Measurements from ENCODE around the gene USP15. TPM values are rescaled to one million over a fixed set of nuclear protein-coding genes. Genes with fewer than 3 reads are reported as not detected.

USP15 gene
- total and polyA plus RNA-seq, 2 of the 8 experiments (the other 6 are each of a cell fraction or from before 2014, with no cell fraction given) = 12.7 to 38.6 TPM

DNA sequence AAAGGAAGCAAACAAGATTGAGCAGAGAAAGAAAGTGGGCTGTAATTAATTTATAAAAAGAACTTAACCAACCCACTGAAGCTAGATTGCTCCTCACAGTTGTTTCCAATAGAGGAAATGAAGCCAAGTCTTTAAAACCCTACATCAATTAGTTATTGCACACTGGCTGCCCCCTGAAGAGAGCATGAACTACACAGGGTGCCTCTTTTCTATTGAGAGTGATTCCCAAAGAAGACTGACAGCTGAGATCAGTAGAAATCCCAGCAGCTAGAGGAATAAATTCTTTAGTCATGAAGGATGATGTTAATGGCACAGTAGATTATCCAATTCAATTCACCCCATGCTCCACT, 8.6 kb upstream of the USP15 start (continued):
- TF ChIP-seq, protein P1, sequence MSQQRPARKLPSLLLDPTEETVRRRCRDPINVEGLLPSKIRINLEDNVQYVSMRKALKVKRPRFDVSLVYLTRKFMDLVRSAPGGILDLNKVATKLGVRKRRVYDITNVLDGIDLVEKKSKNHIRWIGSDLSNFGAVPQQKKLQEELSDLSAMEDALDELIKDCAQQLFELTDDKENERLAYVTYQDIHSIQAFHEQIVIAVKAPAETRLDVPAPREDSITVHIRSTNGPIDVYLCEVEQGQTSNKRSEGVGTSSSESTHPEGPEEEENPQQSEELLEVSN (IDR thresholded peaks at IDR 0.05) = no peak

Measured in H1 (cell line).